PC-3 (cell line): ENCODE data around the gene UFSP1. TPM values are rescaled to one million over a fixed set of nuclear protein-coding genes. Genes with fewer than 3 reads are reported as not detected.

Experiments used
- ATAC-seq: fragments of 200-7000 bp; cut with Tn5 transposase; 2 replicates; pipeline ENCODE4 v1.9.1; 2020; ENCODE audit warnings: mild to moderate bottlenecking, moderate library complexity
- BruUV-seq: library from RNA; stranded (reverse); fragments of 400-500 nt; replicated peaks from 2 replicates; lab custom pipeline; 2021; lab: Mats Ljungman, UMichigan
- CTCF ChIA-PET: fragments of 300-600 bp; sonication (Branson Sonifier 250); formaldehyde crosslinking; loops from one replicate; lab custom pipeline; 2022; ENCODE audit warnings: antibody characterized with exemption; lab: Charles Lee
- POLR2A ChIA-PET: fragments of 300-600 bp; sonication (Branson Sonifier 250); formaldehyde crosslinking; loops from one replicate; lab custom pipeline; 2022; ENCODE audit warnings: antibody characterized with exemption; ENCODE audit not compliant: unreplicated experiment; lab: Charles Lee
- DNase-seq: peaks from one replicate; pipeline ENCODE4 v3.0.0-alpha.2; 2015
- H2AFZ ChIP-seq: fragments of 300-600 bp; sonication (generic); 2 replicates; pipeline ENCODE4 v1.6.0; 2016; ENCODE audit warnings: antibody characterized with exemption, low read length
- H3F3A ChIP-seq: fragments of 300-600 bp; sonication (generic); one replicate; pipeline ENCODE4 v1.6.0; 2017; ENCODE audit warnings: antibody characterized with exemption, low read length, control low read depth, mild to moderate bottlenecking; ENCODE audit not compliant: unreplicated experiment
- H3K27ac ChIP-seq: fragments of 300-600 bp; sonication (generic); 2 replicates; pipeline ENCODE4 v1.5.1; 2016; ENCODE audit warnings: mild to moderate bottlenecking, low read length
- H3K27me3 ChIP-seq: fragments of 300-600 bp; sonication (generic); 2 replicates; pipeline ENCODE4 v1.6.1; 2016; ENCODE audit warnings: low read length, mixed read lengths
- H3K36me3 ChIP-seq: fragments of 300-600 bp; sonication (generic); 2 replicates; pipeline ENCODE4 v1.6.1; 2016; ENCODE audit warnings: low read depth, mixed run types, low read length, mixed read lengths
- H3K4me1 ChIP-seq: fragments of 300-600 bp; sonication (generic); 2 replicates; pipeline ENCODE4 v1.5.1; 2016; ENCODE audit warnings: low read length; ENCODE audit not compliant: insufficient read depth
- H3K4me2 ChIP-seq: fragments of 300-600 bp; sonication (generic); 2 replicates; pipeline ENCODE4 v1.6.0; 2016; ENCODE audit warnings: low read length
- H3K4me3 ChIP-seq: fragments of 300-600 bp; sonication (generic); 2 replicates; pipeline ENCODE4 v1.5.1; 2016; ENCODE audit warnings: mild to moderate bottlenecking, low read length, mixed read lengths
- H3K79me2 ChIP-seq: fragments of 300-600 bp; sonication (generic); 2 replicates; pipeline ENCODE4 v1.6.1; 2017; ENCODE audit warnings: low read length, mixed read lengths
- H3K9ac ChIP-seq: fragments of 300-600 bp; sonication (generic); 2 replicates; pipeline ENCODE4 v1.6.0; 2016; ENCODE audit warnings: mild to moderate bottlenecking, low read length
- H3K9me2 ChIP-seq: fragments of 300-600 bp; sonication (generic); replicated peaks from 2 replicates; pipeline ENCODE4 v1.6.1; 2016; ENCODE audit warnings: mixed run types, low read length, mixed read lengths
- H3K9me3 ChIP-seq: fragments of 300-600 bp; sonication (generic); 2 replicates; pipeline ENCODE4 v1.6.1; 2016; ENCODE audit warnings: low read length, mixed read lengths
- H4K20me1 ChIP-seq: fragments of 300-600 bp; sonication (generic); 2 replicates; pipeline ENCODE4 v1.6.1; 2016; ENCODE audit warnings: low read length, mixed read lengths
- CTCF ChIP-seq: fragments of 300-600 bp; sonication (generic); conservative IDR thresholded peaks from 2 replicates; pipeline ENCODE4 v1.5.1; 2017; ENCODE audit warnings: antibody characterized with exemption, low read depth, mild to moderate bottlenecking, low read length
- EZH2 ChIP-seq: fragments of 300-600 bp; sonication (generic); IDR thresholded peaks from one replicate; pipeline ENCODE4 v1.6.1; 2017; ENCODE audit warnings: antibody characterized with exemption, mild to moderate bottlenecking, low read length; ENCODE audit not compliant: unreplicated experiment
- EZH2phosphoT487 ChIP-seq: fragments of 300-600 bp; sonication (generic); IDR thresholded peaks from 2 replicates; pipeline ENCODE4 v1.6.1; 2018; ENCODE audit warnings: mild to moderate bottlenecking, antibody characterized with exemption, low read length, borderline replicate concordance
- intact Hi-C: fragments of 100-400 bp; cut with micrococcal nuclease; formaldehyde crosslinking; loops from 2 replicates; pipeline ENCODE4 v1.9.0; 2023
- total RNA-seq: library from RNA; depleted of rRNA; stranded (reverse); fragments of >200 nt; gene quantifications from 2 replicates; pipeline ENCODE4 v1.2.3, GENCODE V29; 2014

UFSP1 gene
- total RNA-seq, 1 experiment from 2014 or later: 10.5 TPM

- TF ChIP-seq CTCF: peak; percentile 83
- TF ChIP-seq EZH2phosphoT487: no peak
- ATAC-seq (peak; percentile 51), DNase-seq (peak; percentile 37)
- ChIA-PET POLR2A (no interaction called here), CTCF (no interaction called here)
- no peak overlapping the region for H3K9ac ChIP-seq
- no TSS peak for BruUV-seq
- no peaks in the 10 kb centered on the region for H3K9me3 ChIP-seq
- intact Hi-C loops: loop anchor here (1.0 to 10.0 kb wide), 4 partner anchors 70 to 238 kb away; partner anchors contain the start of gene MUC12
- H3K9me2 ChIP-seq: no peaks in the 10 kb centered on the region
- peaks cover 17% of the 10 kb centered on the region for H3K27me3 ChIP-seq
- H3K4me1 ChIP-seq: peaks cover 4% of the 10 kb centered on the region; the same call in 1 of the 2 replicates
- H3K27ac ChIP-seq: no peak overlapping the region
- no peak overlapping the region for H3K4me2 ChIP-seq
- H3K36me3 ChIP-seq: no peaks in the 10 kb centered on the region
- no peak overlapping the region for H3K4me3 ChIP-seq
- H2AFZ ChIP-seq: no peak overlapping the region
- no peaks in the 10 kb centered on the region for H4K20me1 ChIP-seq
- H3F3A ChIP-seq: no peaks in the 10 kb centered on the region
- H3K79me2 ChIP-seq: no peaks in the 10 kb centered on the region
Observed at GRCh38 chr7:100896732-100897608, 7.5 kb upstream of the UFSP1 start.

GRCh38 chr7:100895956-100896731, 6.6 kb upstream of the UFSP1 start:
- Histone ChIP-seq H3K79me2 (no peaks in the 10 kb centered on the region), H3K9me2 (no peaks in the 10 kb centered on the region), H3K4me1 (peaks cover 11% of the 10 kb centered on the region), H4K20me1 (no peaks in the 10 kb centered on the region), H3K27ac (no peak overlapping the region), H3K36me3 (no peaks in the 10 kb centered on the region), H3K4me3 (peak overlapping the region; percentile 38), H3F3A (no peaks in the 10 kb centered on the region), H3K9ac (no peak overlapping the region), H3K9me3 (no peaks in the 10 kb centered on the region), H3K4me2 (peak overlapping the region; percentile 65), H2AFZ (no peak overlapping the region), H3K27me3 (peaks cover 17% of the 10 kb centered on the region)
- ChIA-PET POLR2A (interaction anchor here (0.7 kb wide), 1 partner anchor 73 kb away, joined by 3 read pairs; the partner anchor contains the start of gene MUC12), CTCF (interaction anchor here (0.6 kb wide), 1 partner anchor 69 kb away, joined by 4 read pairs; no protein-coding TSS in a partner anchor)
- TSS peak; percentile 83 for BruUV-seq
- intact Hi-C loops: loop anchor here (5.0 to 10.0 kb wide), 2 partner anchors 71 to 239 kb away; partner anchors contain the start of gene MUC12
- no peak for DNase-seq
- TF ChIP-seq CTCF (no peak), EZH2phosphoT487 (no peak), EZH2 (peak; percentile 91)
- ATAC-seq: peak; percentile 6
